Kidney epithelial cell (primary cell): ENCODE results near the gene NDOR1. TPM values are rescaled to one million over a fixed set of nuclear protein-coding genes. Genes with fewer than 3 reads are reported as not detected.
"Not testable (repeated sequence)": the region's sequence is repeated elsewhere in the genome, so short reads cannot be mapped to it uniquely, and the experiment has no call there.

ENCODE experiments used
- DNase-seq: peaks from one replicate; pipeline ENCODE4 v3.0.0-alpha.2; 2010; ENCODE audit warnings: low read depth
- H3K27me3 ChIP-seq: 2 replicates; pipeline ENCODE4 v1.6.0; 2011; ENCODE audit warnings: low read length; ENCODE audit not compliant: control insufficient read depth, insufficient read depth
- H3K36me3 ChIP-seq: 2 replicates; pipeline ENCODE4 v1.5.1; 2011; ENCODE audit warnings: low read length; ENCODE audit not compliant: control insufficient read depth, insufficient read depth
- H3K4me3 ChIP-seq: 2 replicates; pipeline ENCODE4 v1.5.1; 2011; ENCODE audit warnings: low read depth, mild to moderate bottlenecking, control low read depth, low read length
- total RNA-seq: library from RNA; depleted of rRNA; stranded (reverse); fragments of >200 nt; gene quantifications from 2 replicates; pipeline ENCODE4 v1.2.3, GENCODE V29; 2015
- TF ChIP-seq, protein P1 (sequence below): IDR thresholded peaks from 2 replicates; pipeline ENCODE4 v1.5.1; 2011; ENCODE audit warnings: mild to moderate bottlenecking, moderate library complexity, low read length, control low read depth, inconsistent platforms; ENCODE audit not compliant: insufficient read depth, poor library complexity, severe bottlenecking

NDOR1 gene
- total RNA-seq, 1 donor from 2014 or later, result 28.6 TPM

DNA sequence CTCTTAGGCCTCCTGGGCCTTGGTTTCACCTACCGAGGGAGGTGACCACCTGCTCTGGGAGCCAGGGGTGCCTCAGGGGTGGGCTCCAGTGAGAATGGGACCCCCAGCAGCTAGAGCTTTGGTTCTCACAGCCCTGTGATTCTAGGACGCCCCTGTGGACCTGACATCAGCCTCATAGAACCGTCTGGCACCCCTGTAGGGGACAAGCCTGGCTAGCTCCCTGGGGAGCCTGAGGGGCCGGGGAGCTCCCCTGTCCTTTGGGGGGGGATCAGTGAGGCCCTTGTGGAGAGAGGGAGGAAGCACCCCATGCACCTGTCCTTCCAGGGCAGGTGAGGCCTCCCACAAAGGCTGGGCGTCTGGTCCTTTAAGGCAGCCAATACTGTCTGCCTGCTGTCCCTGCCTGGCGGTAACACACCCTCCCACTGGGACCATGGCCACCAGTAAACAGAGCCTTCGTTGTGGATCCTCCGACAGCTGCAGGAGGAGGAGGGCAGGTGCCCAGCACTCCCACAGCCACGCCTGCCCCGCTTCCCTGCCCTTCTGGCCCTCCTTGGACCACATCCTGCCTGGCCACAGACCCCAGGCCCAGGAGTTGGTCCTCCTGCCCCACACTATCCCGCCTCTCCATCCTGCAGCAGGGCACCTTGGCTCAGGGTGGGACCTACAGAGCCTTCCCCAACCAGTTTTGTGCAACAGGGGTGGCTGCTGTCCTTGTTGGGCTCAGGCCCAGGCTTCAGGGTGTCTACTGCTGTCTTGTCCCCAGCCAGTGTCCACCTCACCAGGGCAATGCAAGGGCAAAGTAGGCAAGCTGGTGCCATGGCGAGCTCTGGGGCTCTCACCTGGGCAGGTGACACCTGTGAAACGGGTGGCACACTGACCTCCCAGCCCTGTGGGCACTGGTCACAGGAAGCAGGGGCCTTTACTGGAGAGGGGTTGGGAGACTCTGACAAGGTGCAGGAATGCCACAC lies 32.5 kb downstream of the NDOR1 start:
- Histone ChIP-seq H3K36me3 (peaks cover 7% of the 10 kb centered on the region), H3K27me3 (peaks cover 28% of the 10 kb centered on the region), H3K4me3 (no peak overlapping the region)
- no peak for DNase-seq
- TF ChIP-seq, protein P1, sequence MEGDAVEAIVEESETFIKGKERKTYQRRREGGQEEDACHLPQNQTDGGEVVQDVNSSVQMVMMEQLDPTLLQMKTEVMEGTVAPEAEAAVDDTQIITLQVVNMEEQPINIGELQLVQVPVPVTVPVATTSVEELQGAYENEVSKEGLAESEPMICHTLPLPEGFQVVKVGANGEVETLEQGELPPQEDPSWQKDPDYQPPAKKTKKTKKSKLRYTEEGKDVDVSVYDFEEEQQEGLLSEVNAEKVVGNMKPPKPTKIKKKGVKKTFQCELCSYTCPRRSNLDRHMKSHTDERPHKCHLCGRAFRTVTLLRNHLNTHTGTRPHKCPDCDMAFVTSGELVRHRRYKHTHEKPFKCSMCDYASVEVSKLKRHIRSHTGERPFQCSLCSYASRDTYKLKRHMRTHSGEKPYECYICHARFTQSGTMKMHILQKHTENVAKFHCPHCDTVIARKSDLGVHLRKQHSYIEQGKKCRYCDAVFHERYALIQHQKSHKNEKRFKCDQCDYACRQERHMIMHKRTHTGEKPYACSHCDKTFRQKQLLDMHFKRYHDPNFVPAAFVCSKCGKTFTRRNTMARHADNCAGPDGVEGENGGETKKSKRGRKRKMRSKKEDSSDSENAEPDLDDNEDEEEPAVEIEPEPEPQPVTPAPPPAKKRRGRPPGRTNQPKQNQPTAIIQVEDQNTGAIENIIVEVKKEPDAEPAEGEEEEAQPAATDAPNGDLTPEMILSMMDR, result no peak

DNA sequence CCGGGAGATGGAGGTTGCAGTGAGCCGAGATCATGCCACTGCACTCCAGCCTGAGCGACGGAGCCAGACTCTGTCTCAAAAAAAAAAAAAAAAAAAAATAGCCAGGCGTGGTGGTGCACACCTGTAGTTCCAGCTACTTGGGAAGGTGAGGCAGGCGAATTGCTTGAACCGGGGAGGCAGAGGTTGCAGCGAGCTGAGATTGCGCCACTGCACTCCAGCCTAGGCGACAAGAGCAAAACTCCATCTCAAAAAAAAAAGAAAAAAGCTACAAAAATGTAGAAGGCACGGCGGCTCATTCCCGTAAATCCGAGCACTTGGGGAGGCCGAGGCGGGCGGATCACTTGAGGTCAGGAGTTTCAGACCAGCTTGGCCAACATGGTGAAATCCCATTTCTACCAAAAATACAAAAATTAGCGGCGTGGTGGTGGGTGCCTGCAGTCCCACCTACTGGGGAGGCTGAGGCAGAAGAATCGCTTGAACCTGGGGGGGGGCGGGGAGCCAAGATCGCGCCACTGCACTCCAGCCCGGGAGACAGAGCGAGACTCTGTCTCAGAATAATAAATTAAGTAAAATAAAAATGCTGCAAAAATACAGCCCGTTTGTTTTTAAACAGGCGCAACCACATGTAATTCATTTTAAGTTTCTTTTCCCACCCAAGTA lies 34.2 kb downstream of the NDOR1 start:
- H3K27me3 ChIP-seq, result peaks cover 13% of the 10 kb centered on the region
- H3K36me3 ChIP-seq, result peaks cover 10% of the 10 kb centered on the region
- not testable (repeated sequence) for DNase-seq
- H3K4me3 ChIP-seq, result peak overlapping the region; percentile 81

DNA sequence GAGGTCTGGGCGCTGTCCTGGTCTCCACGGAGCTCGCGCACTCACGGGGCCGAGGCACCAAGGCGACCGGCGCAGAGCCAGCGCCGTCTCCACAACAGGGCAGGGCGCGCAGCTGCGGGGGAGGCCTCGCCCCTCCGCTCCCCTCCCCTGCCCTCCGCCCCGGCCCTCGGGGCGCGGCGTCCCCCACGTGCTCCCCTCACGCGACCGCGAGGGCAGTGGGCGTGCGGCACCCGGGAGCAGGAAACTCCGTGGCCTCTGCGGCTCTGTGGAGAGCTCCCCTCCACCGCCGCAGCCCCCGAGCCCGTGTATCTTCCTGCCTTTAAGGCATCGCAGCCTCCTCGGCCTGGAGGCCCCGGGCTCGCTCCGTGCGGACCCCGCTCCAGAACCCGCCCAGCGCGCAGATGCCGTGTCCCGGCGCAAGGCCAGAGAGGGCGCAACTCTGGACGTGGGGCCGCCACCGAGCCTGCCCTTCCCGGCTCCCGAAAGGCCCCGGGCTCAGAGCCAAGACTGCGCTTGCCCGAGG lies 34.9 kb downstream of the NDOR1 start:
- peak overlapping the region; percentile 81 for H3K4me3 ChIP-seq
- peaks cover 10% of the 10 kb centered on the region for H3K36me3 ChIP-seq
- H3K27me3 ChIP-seq, result peaks cover 7% of the 10 kb centered on the region
- TF ChIP-seq, protein P1, result no peak
- no peak for DNase-seq

DNA sequence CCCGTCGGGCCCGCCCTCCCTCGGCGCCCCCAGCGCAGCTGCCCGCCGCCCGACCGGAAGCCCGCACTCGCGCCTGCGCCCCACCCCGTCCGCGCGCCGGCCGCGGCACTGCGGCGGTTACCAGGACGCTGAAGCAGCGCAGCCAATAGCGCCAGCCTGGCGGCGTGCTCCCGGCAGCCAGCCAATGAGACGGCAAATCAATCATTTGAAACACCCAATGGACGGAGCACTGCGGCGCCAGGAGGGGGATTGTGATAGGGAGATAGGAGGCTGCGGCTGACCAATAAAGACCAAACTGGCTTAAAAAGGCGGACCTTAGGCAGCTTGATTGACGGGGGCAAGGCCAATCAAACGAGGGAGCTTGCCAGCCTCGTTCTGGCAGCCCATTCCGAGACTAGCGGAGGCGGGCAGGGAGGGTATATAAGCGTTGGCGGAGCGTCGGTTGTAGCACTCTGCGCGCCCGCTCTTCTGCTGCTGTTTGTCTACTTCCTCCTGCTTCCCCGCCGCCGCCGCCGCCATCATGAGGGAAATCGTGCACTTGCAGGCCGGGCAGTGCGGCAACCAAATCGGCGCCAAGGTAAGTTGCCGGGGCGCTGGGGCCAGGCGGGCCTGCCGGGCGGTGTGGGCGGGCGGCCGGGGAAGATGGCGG lies 35.5 kb downstream of the NDOR1 start, which contains the start of gene TUBB4B:
TUBB4B (plus strand) TSS at position 447 of the 649 bp plus-strand sequence; CDS start at position 521, 74 bp downstream.
- peak within 1 kb of the TSS; percentile 96 for H3K4me3 ChIP-seq
- TF ChIP-seq, protein P1, result no peak
- peak; percentile 98 for DNase-seq
- H3K36me3 ChIP-seq, result peaks cover 10% of the 10 kb centered on the region
- peaks cover 4% of the 10 kb centered on the region for H3K27me3 ChIP-seq

DNA sequence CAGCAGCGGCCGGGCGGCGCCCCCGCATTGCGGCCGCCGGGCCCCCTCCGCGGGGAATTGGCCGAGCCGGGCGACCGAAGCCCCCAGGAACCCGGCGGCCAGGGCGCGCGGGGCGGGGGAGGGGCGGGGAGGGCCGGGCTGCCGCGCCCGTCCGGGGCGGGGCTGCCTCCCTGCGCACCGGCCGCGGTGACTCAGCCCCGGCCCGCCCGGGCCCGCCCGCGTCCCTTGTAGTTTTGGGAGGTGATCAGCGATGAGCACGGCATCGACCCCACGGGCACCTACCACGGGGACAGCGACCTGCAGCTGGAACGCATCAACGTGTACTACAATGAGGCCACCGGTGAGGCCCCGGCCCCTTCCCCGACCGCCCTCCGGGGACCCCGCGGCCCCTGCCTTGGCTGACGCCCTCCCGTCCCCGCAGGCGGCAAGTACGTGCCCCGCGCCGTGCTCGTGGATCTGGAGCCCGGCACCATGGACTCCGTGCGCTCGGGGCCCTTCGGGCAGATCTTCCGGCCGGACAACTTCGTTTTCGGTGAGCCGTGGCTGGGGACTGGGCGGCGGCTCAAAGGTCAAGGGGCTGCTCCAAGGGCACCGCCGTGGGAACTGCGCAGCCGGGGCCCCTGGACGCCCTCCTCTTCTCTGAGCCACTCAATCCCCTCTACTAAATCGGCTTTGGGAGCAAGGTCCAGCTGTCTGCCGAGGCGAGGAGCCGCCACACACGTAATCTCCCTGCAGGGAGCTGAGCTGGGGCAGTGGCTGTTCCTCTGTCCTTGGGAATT lies 36.2 kb downstream of the NDOR1 start:
- no peak for DNase-seq
- Histone ChIP-seq H3K27me3 (peaks cover 4% of the 10 kb centered on the region), H3K36me3 (peaks cover 10% of the 10 kb centered on the region), H3K4me3 (peak overlapping the region; percentile 96)
- TF ChIP-seq, protein P1, result no peak
